GM19395 (cell line): Measurements from ENCODE around the gene ADISSP.

Source experiments
- ATAC-seq: cut with Tn5 transposase; IDR thresholded peaks from one replicate; pipeline ENCODE4 v1.9.1; 2021; ENCODE audit warnings: mild to moderate bottlenecking, moderate library complexity; ENCODE audit not compliant: unreplicated experiment

The ADISSP gene

GRCh38 chr20:3782597-3782996, 15.0 kb upstream of the ADISSP start:
- no peak for ATAC-seq

DNA sequence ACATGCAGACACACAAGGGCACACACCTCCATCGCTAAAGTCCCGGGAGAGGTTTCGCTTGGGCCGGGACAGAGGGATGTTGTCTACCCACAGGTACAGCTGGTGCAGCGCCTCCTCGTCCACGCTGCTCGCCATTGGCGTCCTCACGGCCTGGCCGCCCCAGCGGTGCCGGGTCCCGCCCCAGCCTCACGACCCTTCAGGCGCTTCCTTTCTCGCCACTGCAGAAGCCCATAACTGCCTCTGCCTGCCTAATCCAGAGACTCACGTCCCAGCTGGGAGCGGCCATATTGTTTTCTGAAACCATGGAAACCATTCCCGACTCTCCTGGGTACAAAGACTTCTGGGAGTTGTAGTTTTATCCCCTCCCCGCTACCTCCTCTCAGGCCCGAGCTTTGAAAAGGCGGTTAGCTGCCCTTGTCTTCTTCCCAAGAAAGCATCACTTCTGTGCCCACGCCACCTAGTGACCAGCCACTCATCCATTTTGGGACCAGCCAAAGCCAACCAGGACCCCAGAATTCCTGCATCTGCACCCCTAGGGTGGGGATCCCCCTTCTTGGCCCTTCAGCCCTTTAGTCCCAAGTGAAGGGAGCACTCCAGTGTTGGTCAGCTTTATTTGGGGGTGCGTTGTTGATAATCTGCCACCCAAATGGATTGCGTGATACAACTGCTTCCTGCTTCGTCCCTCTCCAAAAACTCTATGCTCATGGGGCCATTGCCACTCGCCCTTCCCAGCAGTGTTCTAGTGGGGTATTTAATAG, 13.8 kb upstream of the ADISSP start, which contains the start of gene SPEF1:
Gene SPEF1 (minus strand): TSS at position 296 of the 758 bp plus-strand sequence. CDS start 161 bp downstream, at position 135.
- ATAC-seq = peak; percentile 61

DNA sequence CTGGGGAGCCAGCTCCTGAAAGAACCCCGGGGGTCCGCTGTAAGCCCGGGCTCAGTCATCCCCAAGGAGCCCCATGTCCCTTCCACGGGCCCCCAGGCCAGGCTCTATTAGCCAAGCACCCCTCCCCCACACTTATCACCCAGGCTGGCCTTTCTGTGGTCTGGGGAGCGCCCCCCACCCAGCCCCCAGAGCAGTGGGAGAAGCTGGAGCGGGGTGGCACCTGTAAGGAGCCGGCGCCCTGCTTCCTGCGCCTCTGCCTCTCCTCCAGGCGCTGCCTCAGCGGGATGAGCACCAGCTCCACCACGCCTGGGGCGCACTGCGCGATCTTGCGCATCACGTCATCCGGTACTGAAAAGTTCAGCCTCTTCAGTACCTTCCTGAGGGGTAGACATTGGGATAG, 11.4 kb upstream of the ADISSP start:
- ATAC-seq = no peak

DNA sequence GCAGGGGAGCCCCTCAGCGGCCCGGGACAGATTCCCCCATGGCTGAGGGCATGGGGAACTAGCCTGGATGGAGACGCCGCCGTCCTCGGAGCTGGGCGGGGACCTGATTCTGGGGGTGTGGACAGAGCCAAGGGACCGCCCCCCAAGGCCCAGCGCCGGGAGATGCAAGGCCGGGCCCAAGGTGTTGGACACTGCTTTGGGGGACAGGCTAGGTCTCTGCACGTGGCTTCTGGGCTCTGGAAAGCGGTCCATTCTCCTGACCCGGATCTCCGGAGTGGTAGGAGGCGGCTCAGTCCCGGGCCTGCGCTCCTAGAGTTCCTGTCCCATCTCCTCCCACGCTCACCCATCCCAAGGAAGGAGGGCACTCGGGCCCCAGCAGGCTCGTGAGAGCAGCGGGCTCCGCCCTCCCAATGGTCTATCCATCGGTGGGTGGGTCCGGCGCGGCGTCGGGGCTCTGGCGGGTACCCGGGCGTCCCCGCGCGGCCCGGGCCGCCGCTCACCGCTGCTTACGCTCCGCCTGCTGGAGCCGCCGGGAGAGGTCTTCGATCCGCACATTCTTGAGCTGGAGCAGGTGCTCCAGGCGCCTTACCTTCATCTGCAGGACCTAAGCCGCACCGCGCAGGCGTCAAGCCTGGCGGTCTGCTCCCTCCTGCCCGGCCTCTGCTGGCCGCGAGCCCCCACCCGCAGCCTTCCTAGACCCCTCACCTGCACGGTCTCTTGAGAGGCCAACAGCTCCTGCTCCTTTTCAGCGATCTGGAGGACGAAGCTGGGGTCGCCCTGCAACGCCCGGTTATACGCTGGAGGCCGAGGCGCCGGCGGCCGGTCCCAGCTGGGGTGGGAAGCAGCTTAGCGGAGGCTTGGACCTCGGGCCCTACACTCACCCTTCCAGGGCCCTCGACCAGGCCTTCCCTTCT, 10.4 kb upstream of the ADISSP start:
- ATAC-seq = no peak

DNA sequence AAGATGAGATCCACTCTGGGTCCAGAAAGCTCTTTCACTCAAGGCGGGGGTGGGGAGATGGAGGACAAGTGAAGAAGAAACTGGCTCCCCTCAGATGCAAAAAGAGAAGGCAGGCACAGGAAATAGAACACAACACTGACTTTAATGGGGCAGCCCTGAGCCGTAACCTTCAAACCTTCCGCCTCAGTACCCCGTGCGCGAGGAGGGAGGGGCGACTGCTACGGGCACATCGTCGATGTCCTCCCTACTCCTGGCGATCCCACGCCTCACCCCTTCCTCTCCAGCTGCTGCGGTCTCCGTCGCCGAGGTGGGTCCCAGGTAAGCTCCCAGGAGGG, 9.8 kb upstream of the ADISSP start:
- ATAC-seq = no peak

DNA sequence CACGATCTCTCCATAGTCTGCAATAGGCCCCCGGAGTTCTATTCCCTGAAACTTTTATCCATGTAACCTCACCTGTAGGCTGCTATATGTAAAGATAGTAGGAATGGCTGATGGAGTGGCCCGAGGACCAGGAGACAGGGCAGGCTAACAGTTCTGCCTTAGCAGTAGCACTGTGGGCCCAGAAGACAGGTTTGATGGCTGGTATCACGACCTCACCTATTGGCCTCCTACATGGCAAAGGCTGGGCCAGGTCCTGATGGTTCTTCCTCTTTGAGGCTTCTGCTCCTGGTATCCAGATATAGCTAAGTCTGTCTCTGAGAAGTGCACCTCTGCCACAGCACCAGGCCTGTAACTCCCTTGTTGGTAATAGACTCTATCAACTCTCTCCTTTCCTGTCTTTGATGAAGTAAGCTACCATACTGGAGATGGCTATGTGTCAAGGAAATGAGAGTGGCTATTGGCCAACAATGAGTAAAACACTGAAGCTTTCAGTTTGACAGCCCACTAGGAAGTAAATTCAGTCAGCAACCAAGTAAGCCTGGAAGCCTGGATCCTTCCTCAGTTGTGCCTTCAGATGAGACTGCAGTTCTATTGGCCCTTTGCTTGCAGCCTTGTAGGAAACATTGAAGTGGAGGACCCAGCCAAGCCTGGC, 8.0 kb upstream of the ADISSP start:
- ATAC-seq = no peak

DNA sequence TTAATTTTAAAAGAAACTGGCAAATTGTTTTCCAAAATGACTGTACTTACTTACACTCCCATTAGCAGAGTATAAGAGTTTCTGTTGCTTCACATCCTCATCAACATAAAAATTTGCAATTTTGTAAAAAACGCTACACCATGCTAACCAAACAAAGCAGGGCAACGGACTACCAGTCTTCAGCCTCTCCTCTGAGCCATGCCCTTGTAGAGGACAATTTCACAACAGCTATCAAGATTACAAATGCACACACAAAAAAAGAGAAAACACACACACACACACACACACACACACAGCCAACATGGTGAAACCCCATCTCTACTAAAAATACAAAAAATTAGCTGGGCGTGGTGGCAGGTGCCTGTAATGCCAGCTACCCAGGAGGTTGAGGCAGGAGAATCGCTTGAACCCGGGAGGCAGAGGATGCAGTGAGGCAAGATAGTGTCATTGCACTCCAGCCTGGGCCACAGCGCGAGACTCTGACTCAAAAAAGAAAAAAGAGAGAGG, 4.1 kb upstream of the ADISSP start:
- ATAC-seq = no peak

DNA sequence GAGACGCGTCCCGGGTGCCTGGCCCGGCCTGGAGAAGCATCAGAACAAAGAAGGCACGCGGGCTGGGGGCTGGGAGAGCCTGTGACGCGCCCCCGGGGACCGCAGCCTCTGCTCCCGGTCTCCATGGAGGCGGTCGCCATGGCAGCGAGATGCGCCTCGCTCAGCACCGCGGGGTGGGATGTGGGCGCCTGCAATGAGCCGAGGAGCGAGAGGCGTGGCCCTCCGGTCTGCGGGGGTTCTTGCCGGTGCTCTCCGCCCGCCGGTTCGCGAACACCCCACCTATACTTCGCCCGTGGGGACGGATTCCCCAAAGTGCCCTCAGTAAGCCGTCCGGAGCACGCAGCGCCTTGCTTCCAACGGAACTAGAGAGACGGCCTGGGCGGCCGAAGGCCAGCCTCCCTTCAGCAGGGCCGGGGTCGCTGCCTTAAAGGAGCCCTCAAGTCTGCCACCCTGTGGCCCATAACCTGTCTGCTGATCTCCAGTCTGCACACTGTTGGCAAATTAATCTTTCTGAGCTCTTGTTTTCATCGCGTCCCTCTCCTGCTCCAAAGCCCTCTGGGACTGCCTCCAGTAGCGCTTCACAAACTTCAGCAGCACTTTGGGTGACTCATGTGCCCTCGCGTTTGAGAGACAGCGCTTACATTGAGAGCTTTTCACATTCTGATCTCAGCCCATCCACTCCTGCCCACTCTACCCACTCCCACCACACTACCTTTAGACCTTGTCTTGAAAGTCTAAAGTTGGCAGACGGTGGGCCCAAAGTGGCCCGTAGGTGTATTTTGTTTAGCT, 983 bp upstream of the ADISSP start:
- peak; percentile 50 for ATAC-seq

GRCh38 chr20:3767110-3767426, 485 bp downstream of the ADISSP start:
- no peak for ATAC-seq

DNA sequence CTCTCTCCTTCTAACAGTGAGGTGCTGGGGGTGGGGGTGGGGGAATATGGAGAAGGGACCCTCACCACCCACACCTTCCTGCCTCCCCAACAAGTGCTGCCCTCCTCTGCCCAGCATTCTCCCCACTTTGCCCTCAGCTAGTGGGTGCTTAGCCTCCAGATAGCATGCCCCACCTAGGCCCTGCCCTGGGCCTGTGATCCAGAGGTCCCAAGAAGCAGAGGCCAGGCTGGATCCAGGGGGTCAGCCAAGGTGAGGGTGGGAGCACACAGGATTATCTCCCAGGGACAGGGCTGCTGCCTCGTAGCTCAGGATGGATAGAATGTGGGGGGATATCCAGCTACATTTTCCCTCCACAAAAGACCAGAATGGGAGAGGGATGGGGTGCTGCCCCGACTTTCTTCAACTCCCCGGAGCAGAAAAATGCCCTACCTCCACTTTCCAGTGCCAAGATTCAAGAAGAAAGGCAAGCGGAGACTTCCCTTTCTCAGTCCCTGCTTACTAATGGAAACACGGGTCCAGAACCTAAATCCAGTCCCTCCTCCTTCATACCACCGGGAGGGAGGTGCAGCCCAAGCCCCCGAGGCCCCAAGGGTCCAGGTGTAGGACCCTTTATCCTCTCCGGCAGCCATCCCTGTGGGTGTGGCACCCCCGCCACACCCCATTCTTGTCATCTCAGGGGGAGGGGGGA, 987 bp downstream of the ADISSP start:
- ATAC-seq = no peak

- no peak for ATAC-seq
These were observed 2.2 kb downstream of the ADISSP start for GRCh38 chr20:3765171-3765882.

DNA sequence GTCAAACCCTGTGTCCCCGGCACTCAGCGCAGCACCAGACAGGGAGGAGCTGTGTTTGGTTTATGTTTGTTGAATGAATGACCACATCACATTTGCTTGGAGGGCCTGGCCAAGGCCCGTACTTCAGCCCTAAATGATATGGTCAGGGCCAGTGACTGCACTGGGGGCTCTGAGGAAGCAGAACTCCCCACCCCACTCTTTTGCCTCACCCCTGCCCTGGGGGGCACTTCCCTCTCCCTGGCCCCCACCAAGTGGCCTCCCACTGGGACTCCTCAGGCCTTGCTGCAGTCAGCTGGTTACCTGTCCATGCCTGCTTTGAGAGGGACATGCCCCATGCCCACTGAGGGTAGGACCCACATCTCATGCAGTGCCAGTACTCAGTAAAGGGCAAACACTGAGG, 2.9 kb downstream of the ADISSP start:
- ATAC-seq = no peak

DNA sequence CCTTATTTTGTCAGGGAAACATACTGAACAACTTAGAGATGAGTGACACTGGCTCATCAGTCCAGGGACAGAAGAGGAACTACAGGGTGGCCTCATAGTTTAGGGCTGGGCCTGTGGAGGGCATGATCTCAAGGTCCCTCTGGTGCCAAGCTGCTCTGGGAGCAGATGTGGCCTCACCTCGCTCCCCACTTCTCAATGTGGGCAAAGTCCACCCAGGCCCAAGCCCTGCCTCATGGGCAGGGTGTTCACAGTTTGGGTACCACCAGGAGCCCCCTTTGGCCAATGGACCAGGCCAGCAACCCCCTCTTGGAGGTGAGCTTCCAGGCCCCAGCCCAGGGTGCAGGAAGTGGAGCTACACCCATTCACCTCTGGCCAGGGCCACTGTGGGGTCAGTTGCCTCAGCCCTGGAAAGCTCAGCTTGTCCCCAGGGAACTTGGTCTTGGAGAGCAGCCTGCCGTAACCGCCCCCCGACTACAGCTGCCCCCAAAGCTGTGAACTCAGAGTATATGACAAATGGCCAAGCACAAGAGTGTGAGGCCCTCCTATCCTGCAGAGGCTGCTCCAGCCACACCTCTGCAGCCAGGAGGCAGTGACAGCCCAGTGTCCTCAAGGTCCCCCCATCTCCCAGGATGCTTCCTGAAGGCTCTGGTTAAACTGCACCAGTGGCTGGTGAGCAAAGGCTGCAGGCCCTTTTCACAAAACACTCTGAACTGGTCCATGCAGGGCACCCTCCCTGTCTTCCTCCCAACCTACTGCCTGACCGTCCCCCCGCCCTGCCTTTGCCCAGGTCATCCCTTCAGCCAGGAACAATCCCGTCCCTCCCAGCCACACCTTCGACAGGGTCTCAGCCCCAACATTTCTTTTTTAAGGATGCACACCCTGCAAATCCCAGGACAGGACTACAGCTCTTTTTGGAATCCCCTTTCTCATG, 3.6 kb downstream of the ADISSP start:
- ATAC-seq = no peak

DNA sequence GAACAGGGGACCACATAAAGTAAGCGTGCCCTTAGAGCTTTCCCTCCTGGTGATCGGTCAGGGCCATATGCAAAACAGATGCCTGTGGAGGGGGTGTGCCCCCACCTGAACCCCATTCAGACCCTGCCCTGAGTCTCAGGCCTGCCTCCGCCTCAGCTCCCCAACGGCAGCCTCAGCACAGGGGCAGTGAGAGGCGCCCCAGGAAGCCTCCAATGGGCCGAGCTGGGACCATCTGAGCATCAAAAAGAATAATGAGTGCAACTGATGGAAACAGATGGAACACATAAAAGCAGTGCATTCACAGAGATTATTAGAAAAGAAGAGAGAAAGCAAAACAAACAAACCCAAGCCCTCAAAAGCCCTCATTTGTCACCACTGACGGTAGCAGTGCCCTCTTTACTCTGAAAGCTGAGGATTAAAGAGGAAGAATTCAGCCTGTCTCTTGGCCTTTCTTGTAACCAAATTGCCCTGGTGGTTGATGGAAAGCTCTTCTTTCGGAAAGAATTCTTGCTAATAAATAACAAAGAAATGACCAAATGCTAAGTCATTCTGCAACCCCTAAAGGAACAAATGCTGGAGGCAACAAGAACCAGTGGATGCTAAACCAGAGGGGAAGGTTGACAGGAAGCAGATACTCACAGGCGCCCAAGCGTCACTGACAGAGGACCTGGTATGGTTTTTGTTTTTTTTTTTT, 6.8 kb downstream of the ADISSP start:
- ATAC-seq = no peak

DNA sequence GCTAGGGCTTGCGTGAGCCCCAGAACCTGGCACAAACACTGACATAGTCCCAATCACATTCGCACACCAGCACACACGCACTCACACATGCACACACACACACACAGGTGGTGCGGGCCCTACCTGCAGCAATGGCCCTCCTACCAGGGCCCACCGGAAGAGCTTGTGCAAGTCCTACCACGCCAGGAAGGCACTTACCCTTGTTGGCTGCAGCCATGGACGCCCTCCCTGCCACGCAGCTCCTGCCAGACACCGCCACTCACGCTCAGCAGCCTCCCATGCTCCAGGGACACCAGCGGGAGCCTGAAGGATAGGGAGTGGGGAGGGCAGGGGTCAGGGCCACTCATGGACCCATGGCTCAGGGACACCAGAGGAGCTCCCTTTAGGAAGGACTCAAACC, 7.7 kb downstream of the ADISSP start:
- ATAC-seq = no peak

DNA sequence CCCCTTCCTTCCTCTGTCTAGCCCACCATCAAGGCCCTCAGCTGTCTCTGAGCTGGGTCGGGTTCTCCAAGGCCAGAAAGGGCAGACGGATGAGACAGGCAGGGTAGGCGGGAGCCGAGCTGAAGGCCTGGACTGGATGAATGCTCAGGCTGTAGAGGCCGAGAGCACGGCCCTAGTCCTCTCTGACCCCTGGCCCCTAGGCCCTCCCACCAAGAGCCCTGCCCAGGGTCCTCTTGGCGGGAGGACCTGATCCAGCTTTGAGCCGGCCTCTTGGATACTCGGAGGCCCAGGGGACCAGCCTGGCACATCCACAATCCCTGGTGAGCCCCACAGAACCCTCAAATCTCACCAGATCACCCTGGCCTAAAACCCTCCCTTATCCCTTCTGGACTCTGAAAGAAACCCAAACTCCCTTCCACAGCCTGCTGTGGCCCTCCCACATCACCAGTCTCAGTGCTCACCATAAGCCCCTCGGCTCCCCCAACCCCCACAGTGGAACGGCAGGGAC, 8.2 kb downstream of the ADISSP start:
- no peak for ATAC-seq

- ATAC-seq = no peak
These were observed 9.0 kb downstream of the ADISSP start for GRCh38 chr20:3758566-3758965.

DNA sequence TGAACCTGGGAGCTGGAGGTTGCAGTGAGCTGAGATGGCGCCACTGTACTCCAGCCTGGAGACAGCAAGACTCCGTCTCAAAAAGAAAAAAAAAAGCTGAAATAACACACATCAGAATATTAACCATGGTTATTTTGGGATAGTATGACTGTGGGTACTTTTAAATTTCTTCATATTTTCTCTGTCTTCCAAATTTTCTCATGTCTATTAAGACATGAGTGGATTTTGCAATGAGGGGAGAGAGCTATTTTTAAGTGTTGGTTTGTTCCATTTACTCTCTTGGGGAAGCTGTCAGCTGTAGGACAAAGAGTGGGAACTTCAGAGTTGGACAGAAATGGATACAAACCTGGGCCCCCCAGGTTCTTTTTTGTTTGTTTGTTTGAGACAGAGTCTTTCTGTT, 10.3 kb downstream of the ADISSP start:
- ATAC-seq = no peak
